Caki2 (cell line): ENCODE data around the gene GLB1L3. TPM values are rescaled to one million over a fixed set of nuclear protein-coding genes. Genes with fewer than 3 reads are reported as not detected.
"Not testable (repeated sequence)": the region's sequence is repeated elsewhere in the genome, so short reads cannot be mapped to it uniquely, and the experiment has no call there.

Source experiments
- DNase-seq: peaks from one replicate; pipeline ENCODE4 v3.0.0-alpha.2; 2015; ENCODE audit warnings: low read depth
- in situ Hi-C: cut with HindIII; loops from 2 replicates; pipeline ENCODE4 v1.10.0; 2016; ENCODE audit warnings: low sequenced_read_pairs, low pct_unique_long_range_greater_than_20kb, mixed read lengths
- total RNA-seq: library from RNA; depleted of rRNA; stranded (reverse); fragments of >200 nt; shearing (Covaris generic); gene quantifications from 2 replicates; pipeline ENCODE4 v1.2.3, GENCODE V29; 2014; ENCODE audit warnings: low replicate concordance

The GLB1L3 gene
- total RNA-seq, 1 experiment from 2014 or later, result not detected

GRCh38 chr11:134333312-134333711 lies 57.1 kb downstream of the GLB1L3 start:
- in situ Hi-C loops, result no loop called here
- no peak for DNase-seq

- DNase-seq, result no peak
- in situ Hi-C loops, result no loop called here
These were observed 57.8 kb downstream of the GLB1L3 start for GRCh38 chr11:134333946-134334345.

GRCh38 chr11:134334796-134335571 lies 58.8 kb downstream of the GLB1L3 start:
- in situ Hi-C loops, result no loop called here
- DNase-seq, result no peak

GRCh38 chr11:134337051-134337450 lies 60.9 kb downstream of the GLB1L3 start:
- in situ Hi-C loops, result no loop called here

GRCh38 chr11:134338068-134338467 lies 61.9 kb downstream of the GLB1L3 start:
- in situ Hi-C loops, result no loop called here
- no peak for DNase-seq

More at GRCh38 chr11:134337051-134337450, 60.9 kb downstream of the GLB1L3 start:
- no peak for DNase-seq

- DNase-seq, result no peak
- in situ Hi-C loops, result no loop called here
These were observed 62.5 kb downstream of the GLB1L3 start for GRCh38 chr11:134338654-134339053.

- in situ Hi-C loops, result no loop called here
- DNase-seq, result no peak
These were observed 63.6 kb downstream of the GLB1L3 start for GRCh38 chr11:134339756-134340155.

GRCh38 chr11:134340354-134340964 lies 64.3 kb downstream of the GLB1L3 start:
- DNase-seq, result no peak
- in situ Hi-C loops, result no loop called here

- in situ Hi-C loops, result no loop called here
- no peak for DNase-seq
These were observed 65.8 kb downstream of the GLB1L3 start for GRCh38 chr11:134341805-134342571.

- DNase-seq, result no peak
- in situ Hi-C loops, result no loop called here
These were observed 66.6 kb downstream of the GLB1L3 start for GRCh38 chr11:134342572-134343340.

- in situ Hi-C loops, result no loop called here
- DNase-seq, result no peak
These were observed 67.5 kb downstream of the GLB1L3 start for GRCh38 chr11:134343646-134344045.

- DNase-seq, in situ Hi-C loops: not testable (repeated sequence)
These were observed 68.5 kb downstream of the GLB1L3 start for GRCh38 chr11:134344497-134345236.

- no peak for DNase-seq
- in situ Hi-C loops, result no loop called here
These were observed 69.0 kb downstream of the GLB1L3 start for GRCh38 chr11:134345237-134345550.

- in situ Hi-C loops, result no loop called here
- DNase-seq, result no peak
These were observed 70.2 kb downstream of the GLB1L3 start for GRCh38 chr11:134346101-134346975.

GRCh38 chr11:134346976-134347350 lies 70.8 kb downstream of the GLB1L3 start:
- in situ Hi-C loops, result no loop called here
- no peak for DNase-seq

GRCh38 chr11:134347441-134347840 lies 71.3 kb downstream of the GLB1L3 start:
- DNase-seq, result no peak
- in situ Hi-C loops, result no loop called here

- in situ Hi-C loops, result no loop called here
- no peak for DNase-seq
These were observed 73.1 kb downstream of the GLB1L3 start for GRCh38 chr11:134349109-134349801.
